GM12872 (cell line): ENCODE data around the gene DGLUCY.

Experiments used
- TF ChIP-seq, protein P1 (sequence below): IDR thresholded peaks from 3 replicates; pipeline ENCODE4 v1.5.1; 2011; ENCODE audit warnings: low read depth, mild to moderate bottlenecking, low read length, moderate library complexity; ENCODE audit not compliant: insufficient read depth

Gene DGLUCY

DNA sequence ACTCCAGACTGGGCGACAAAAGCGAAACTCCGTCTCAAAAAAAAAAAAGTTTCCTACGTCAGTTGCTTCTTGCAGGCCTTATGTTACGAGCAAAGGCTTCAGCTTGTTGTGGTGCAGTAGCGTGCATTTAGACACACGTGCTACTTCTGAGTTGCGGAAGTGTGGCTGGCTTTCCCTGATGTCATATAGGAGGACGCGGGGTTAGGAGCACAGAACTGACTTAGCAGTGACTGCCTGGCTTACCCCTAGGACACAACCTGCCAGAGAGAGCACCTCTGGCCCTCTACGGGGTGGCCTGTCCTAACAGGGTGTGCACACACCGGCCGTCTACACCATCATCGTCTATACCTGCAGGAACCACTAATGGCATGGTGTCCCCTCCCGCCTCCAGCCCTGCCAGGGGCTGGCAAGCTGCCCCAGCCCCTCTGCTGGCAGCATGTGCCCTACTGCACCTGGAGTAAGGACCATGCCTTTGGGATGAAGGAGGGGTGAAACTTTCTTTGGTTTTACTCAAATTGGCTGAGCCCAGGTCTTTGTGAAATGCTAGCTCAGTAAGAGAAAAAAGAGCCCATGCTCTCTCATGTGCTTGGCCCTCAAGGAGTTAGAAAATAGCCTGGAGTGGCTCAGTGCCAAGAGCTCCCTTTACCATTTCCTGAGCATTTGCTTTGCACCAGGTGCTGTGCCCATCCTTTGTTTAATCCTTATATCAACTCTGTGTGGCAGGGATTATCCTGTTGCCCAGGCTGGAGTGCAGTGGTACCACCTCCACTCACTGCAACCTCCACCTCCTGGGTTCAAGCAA lies 132.4 kb downstream of the DGLUCY start:
- TF ChIP-seq, protein P1, sequence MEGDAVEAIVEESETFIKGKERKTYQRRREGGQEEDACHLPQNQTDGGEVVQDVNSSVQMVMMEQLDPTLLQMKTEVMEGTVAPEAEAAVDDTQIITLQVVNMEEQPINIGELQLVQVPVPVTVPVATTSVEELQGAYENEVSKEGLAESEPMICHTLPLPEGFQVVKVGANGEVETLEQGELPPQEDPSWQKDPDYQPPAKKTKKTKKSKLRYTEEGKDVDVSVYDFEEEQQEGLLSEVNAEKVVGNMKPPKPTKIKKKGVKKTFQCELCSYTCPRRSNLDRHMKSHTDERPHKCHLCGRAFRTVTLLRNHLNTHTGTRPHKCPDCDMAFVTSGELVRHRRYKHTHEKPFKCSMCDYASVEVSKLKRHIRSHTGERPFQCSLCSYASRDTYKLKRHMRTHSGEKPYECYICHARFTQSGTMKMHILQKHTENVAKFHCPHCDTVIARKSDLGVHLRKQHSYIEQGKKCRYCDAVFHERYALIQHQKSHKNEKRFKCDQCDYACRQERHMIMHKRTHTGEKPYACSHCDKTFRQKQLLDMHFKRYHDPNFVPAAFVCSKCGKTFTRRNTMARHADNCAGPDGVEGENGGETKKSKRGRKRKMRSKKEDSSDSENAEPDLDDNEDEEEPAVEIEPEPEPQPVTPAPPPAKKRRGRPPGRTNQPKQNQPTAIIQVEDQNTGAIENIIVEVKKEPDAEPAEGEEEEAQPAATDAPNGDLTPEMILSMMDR, result no peak

DNA sequence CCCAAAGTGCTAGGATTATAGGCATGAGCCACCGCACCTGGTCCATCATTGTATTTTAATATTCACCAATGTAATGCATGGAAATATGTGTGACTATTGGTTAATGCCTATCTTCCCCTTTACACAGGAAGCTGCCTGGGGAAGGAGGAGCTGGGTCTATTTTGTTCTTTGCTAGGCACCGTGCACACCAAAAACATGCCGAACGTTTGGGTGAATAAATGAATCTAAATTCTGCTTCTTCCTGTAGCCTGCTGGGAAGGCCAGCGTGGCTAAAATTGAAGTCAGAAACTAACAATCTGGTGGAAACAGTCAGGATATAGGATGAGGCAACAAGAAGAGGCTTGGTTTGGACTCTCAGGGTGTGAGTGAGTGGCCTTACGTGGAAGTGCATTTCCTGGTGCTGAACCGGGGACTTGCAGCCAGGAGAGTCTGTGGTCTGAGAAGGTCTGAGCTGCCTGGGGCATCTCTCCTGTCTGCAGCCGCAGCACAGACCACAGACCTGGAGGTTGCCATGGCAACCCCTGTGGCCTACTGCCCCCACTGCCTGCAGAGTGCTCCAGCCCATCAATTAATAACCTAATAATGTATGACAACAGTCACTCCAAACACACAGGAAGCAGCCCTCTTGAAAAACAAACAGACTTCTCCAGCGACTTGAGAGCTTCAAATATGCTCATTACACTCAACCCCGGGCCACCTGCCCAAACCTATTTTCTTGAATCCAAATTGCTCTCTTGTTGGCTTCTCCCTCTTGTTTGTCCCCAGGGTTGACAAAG lies 136.2 kb downstream of the DGLUCY start:
- TF ChIP-seq, protein P1, result peak; percentile 34; the same call in 2 of the 3 replicates

DNA sequence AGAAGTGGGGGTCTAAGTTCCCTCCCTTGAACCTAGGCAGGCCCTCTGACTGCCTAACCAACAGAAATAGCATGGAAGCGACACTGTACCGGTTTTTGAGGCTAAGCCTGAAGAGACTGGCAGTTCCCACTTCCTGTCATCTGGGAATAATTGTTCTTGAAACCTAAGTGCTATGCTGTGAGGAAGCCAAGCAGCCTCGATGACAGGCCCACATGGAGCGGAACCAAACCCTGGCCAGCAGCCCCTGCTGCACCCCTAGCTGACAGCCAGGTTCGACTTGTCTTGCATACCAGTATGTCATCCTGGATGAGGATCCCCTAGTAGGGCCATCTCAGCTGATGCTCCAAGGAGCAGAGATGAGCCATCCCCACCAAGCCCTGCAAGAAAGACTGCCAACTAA lies 137.0 kb downstream of the DGLUCY start:
- TF ChIP-seq, protein P1, result no peak

DNA sequence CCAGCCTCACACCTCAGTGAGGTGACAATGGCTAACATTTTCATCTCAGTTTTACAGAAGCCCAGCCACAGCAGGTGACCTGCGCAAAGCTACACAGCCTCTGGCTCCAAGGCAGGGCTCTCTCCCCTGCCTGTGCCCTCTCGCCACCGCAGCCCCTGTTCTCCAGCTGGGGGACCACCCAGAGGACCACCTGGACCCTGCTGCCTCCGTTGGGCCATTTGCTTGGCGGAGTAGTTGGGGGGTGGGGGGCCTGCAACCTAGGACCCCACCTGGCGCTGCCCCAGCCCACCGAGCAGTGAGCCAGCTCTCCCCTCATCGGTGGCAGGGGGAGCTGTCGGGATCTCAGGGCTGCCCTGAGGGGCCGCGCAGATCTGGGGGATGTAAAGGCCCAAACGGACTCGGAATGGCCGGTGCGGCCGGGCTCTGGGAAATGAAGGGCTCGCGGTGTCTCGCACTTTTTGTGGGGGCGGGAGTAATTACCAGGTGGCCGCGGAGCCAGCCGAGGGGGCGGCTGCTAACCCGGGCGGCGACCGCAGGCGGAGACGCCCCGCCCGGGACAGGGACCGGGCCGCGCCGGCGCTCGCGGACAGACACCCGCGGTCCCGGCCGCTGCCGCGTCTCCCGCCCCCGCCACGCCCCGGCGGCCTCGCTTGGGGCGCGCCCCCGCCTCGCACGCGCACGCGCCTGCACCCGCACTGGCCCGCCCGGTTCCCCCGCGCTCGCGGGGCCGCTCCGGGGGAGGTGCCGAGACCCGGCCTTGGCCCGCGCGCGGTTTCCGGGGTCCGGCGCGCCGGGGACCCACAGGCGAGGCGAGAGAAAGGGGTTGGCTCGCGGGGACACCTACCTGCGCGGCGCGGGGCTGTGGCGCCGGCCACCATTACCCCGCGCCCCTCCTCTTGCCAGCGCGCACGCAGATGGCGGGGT lies 139.3 kb downstream of the DGLUCY start:
- TF ChIP-seq, protein P1, result no peak

DNA sequence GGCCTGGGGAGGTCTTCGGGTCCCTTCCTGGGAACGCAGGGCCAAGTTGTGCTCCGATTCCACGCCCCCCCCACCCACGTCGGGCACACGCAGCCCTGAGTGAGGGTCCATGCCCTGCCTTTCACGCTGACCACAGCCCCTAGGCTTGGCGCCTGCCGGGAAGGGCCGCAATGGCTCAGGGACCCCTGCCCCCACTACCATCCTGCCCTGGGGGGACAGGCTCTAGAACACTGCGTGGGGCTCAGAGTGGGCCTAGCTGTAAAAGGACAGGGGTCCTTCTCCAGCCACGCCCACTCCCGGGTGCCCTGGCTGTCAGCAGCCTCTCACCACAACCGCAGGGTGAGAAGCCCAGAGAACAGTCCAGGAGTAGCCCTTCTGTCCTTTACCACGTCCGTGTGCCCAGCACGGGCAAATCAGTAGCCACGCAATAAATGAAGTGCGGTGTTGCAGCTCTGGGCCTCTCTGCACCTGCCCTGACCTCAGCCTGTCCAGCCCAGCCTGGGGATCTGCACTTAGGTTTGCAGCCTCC lies 140.0 kb downstream of the DGLUCY start:
- TF ChIP-seq, protein P1, result no peak

DNA sequence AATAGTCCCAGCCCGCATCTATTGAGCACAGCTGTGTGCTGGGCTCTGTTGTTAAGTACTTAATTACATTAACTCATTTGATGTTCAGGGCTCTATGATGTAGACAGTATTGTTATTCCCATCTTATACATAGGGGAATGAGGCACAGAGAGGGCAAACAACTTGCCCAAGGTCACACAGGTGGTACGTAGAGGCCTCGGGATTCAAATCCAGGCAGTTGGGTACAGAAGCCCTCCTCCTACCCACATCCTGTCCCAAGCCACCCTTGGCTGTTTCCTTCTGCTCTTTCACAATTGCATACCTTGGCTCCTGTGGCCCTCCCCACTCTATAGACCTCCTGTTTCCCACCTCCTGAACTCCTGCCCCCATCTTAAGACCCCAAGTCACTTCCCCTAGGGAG lies 140.6 kb downstream of the DGLUCY start:
- TF ChIP-seq, protein P1, result no peak
